Keratinocyte (primary cell): ENCODE results near the gene CTNND2. TPM values are rescaled to one million over a fixed set of nuclear protein-coding genes. Genes with fewer than 3 reads are reported as not detected.

Source experiments
- DNase-seq: peaks from one replicate; pipeline ENCODE4 v3.0.0-alpha.2; 2011; ENCODE audit warnings: low read depth, missing footprints, low spot score
- FAIRE-seq: peaks from 2 replicates; lab custom pipeline; 2011; peaks lifted over from hg19 to GRCh38; lab: Jason Lieb, UNC
- H2AFZ ChIP-seq: 2 replicates; pipeline ENCODE4 v1.6.0; 2012; ENCODE audit warnings: low read length, control low read depth, inconsistent platforms; ENCODE audit not compliant: control insufficient read depth
- H3K27ac ChIP-seq: 2 replicates; pipeline ENCODE4 v1.5.1; 2011; ENCODE audit warnings: low read length; ENCODE audit not compliant: control insufficient read depth, insufficient read depth
- H3K27me3 ChIP-seq: 3 replicates; pipeline ENCODE4 v1.6.0; 2011; ENCODE audit warnings: low read length; ENCODE audit not compliant: control insufficient read depth, insufficient read depth; ENCODE audit errors: extremely low read depth
- H3K36me3 ChIP-seq, 2 experiments: 2 replicates in 1 of 2; 3 replicates in 1 of 2; pipeline ENCODE4 v1.5.1; 2011; ENCODE audit warnings: low read length in 2 of 2, mild to moderate bottlenecking in 1 of 2; ENCODE audit not compliant: control insufficient read depth in 2 of 2, insufficient read depth in 2 of 2; ENCODE audit errors: extremely low read depth in 1 of 2
- H3K4me1 ChIP-seq: 3 replicates; pipeline ENCODE4 v1.5.1; 2011; ENCODE audit warnings: low read length; ENCODE audit not compliant: control insufficient read depth, insufficient read depth; ENCODE audit errors: extremely low read depth
- H3K4me2 ChIP-seq: 3 replicates; pipeline ENCODE4 v1.6.0; 2011; ENCODE audit warnings: low read depth, low read length; ENCODE audit not compliant: control insufficient read depth, insufficient read depth; ENCODE audit errors: extremely low read depth
- H3K4me3 ChIP-seq, 3 experiments: fragments of 200-600 bp in 1 of 3; sonication (generic) in 1 of 3; 2 replicates in 2 of 3; 3 replicates in 1 of 3; pipeline ENCODE4 v1.5.1; 2011 to 2016; ENCODE audit warnings: low read length in 3 of 3, mild to moderate bottlenecking in 3 of 3, control low read depth in 2 of 3, inconsistent platforms in 1 of 3, low read depth in 1 of 3, mixed read lengths in 1 of 3, mixed run types in 1 of 3, moderate library complexity in 1 of 3; ENCODE audit not compliant: control insufficient read depth in 2 of 3, insufficient read depth in 2 of 3; ENCODE audit errors: extremely low read depth in 1 of 3
- H3K79me2 ChIP-seq: 2 replicates; pipeline ENCODE4 v1.6.0; 2012; ENCODE audit warnings: low read length; ENCODE audit not compliant: control insufficient read depth, insufficient read depth
- H3K9ac ChIP-seq: 3 replicates; pipeline ENCODE4 v1.6.0; 2011; ENCODE audit warnings: low read length; ENCODE audit not compliant: control insufficient read depth, insufficient read depth; ENCODE audit errors: extremely low read depth
- H3K9me1 ChIP-seq: 3 replicates; pipeline ENCODE4 v1.6.0; 2011; ENCODE audit warnings: low read length; ENCODE audit not compliant: control insufficient read depth, insufficient read depth; ENCODE audit errors: extremely low read depth
- H3K9me3 ChIP-seq: 2 replicates; pipeline ENCODE4 v1.5.1; 2012; ENCODE audit warnings: low read depth, low read length; ENCODE audit not compliant: control insufficient read depth
- H4K20me1 ChIP-seq: 3 replicates; pipeline ENCODE4 v1.6.0; 2011; ENCODE audit warnings: low read length; ENCODE audit not compliant: control insufficient read depth, insufficient read depth; ENCODE audit errors: extremely low read depth
- CTCF ChIP-seq, 3 experiments: IDR thresholded peaks in 1 of 3; conservative IDR thresholded peaks in 1 of 3; optimal IDR thresholded peaks in 1 of 3; 2 replicates in 2 of 3; 3 replicates in 1 of 3; pipeline versions ENCODE3 to v1.5.1; 2011; ENCODE audit warnings: low read length in 3 of 3, mild to moderate bottlenecking in 3 of 3, moderate library complexity in 2 of 3, control low read depth in 1 of 3, inconsistent platforms in 1 of 3; ENCODE audit not compliant: insufficient read depth in 2 of 3; ENCODE audit errors: extremely low read depth in 1 of 3
- EZH2 ChIP-seq: IDR thresholded peaks from one replicate; pipeline ENCODE4 v1.6.1; 2012; ENCODE audit warnings: inconsistent platforms, mild to moderate bottlenecking, low read length, moderate library complexity
- dilution Hi-C: fragments of 300-500 bp; cut with MboI; formaldehyde crosslinking; loops from one replicate; pipeline ENCODE4 v1.7.0; 2020; ENCODE audit warnings: low sequenced_read_pairs; ENCODE audit not compliant: extremely low pct_ligation_motif_present
- polyA plus RNA-seq, 5 experiments: library from polyadenylated mRNA; depleted of rRNA in 3 of 5; stranded (reverse) in 3 of 5; stranded (forward) in 1 of 5; unstranded in 1 of 5; fragments of >200 nt; gene quantifications; 1 replicate in 1 of 5; 2 replicates in 3 of 5; 3 replicates in 1 of 5; pipeline versions ENCODE4 v1.2.1 to v1.2.3, GENCODE V29; 2011 to 2012; ENCODE audit warnings: missing spikeins in 2 of 5, low read depth in 1 of 5, low replicate concordance in 1 of 5

Gene CTNND2
- polyA plus RNA-seq, 1 donor (not counting 4 experiments of a cell fraction or from before 2014, with no cell fraction given): not detected

DNA sequence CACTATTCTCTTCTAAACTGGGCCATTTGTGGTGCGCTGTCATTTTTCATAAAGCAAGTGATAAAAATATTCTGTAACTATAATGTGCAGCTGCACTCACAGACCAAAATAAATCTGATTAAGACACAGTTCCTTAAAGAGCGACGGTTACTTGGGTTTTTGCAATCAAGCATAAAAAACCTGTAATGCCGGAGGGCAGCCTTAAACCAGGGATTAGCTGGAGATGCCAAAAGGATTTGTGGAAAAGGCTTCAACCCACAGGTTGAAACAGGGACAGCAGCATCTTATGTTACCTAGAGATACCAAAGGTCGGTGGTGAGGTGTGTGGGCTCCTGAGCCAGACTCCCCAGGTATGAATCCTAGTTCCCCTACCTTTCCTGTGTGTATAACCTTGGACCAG is 49.3 kb downstream of the CTNND2 start:
- no peak overlapping the region for H3K9ac ChIP-seq
- FAIRE-seq (no peak), DNase-seq (no peak)
- no peaks in the 10 kb centered on the region for H4K20me1 ChIP-seq
- no peaks in the 10 kb centered on the region for H3K4me1 ChIP-seq
- no peaks in the 10 kb centered on the region for H3K36me3 ChIP-seq
- TF ChIP-seq EZH2 (no peak), CTCF (optimal IDR thresholded peaks at IDR 0.05 in 1 of 3, IDR thresholded peaks at IDR 0.05 in 1 of 3, conservative IDR thresholded peaks at IDR 0.05 in 1 of 3; ENCODE audit: extremely low read depth in 1 of 3, insufficient read depth in 2 of 3, low read length in 3 of 3) (no peak)
- H3K79me2 ChIP-seq: no peaks in the 10 kb centered on the region
- H3K4me2 ChIP-seq: no peak overlapping the region
- no peak overlapping the region for H3K27ac ChIP-seq
- H3K4me3 ChIP-seq: no peak overlapping the region
- dilution Hi-C loops: no loop called here
- peaks cover 4% of the 10 kb centered on the region for H3K9me3 ChIP-seq
- no peaks in the 10 kb centered on the region for H3K9me1 ChIP-seq
- H3K27me3 ChIP-seq: no peaks in the 10 kb centered on the region
- H2AFZ ChIP-seq: no peak overlapping the region

DNA sequence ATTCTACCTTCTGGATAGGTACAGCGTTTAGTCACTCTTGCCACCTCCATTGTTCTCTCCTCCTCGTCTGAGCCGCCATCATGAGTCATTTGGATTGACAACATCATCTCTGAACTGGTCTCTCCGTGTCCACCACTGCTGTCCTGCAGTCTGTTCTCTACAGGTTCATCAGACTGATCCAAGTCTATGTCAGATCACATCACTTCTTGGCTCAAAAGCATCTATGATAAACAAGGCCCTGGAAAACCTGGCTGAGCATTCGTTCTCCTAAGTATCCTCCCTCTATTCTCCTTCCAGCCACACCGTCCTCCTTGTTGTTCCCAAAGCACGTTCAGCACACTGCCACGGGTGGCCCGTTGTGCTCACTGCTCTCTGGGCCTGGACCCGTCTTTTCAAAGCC is 50.5 kb downstream of the CTNND2 start:
- TF ChIP-seq CTCF (optimal IDR thresholded peaks at IDR 0.05 in 1 of 3, IDR thresholded peaks at IDR 0.05 in 1 of 3, conservative IDR thresholded peaks at IDR 0.05 in 1 of 3; ENCODE audit: extremely low read depth in 1 of 3, insufficient read depth in 2 of 3, low read length in 3 of 3): no peak
- no peak for TF ChIP-seq EZH2
- Histone ChIP-seq H3K27ac (no peak overlapping the region), H3K4me1 (no peaks in the 10 kb centered on the region), H4K20me1 (no peaks in the 10 kb centered on the region), H3K9me1 (no peaks in the 10 kb centered on the region), H3K9ac (no peak overlapping the region), H3K36me3 (no peaks in the 10 kb centered on the region), H3K9me3 (peaks cover 4% of the 10 kb centered on the region), H2AFZ (no peak overlapping the region), H3K4me3 (no peak overlapping the region), H3K4me2 (no peak overlapping the region), H3K27me3 (no peaks in the 10 kb centered on the region), H3K79me2 (no peaks in the 10 kb centered on the region)
- DNase-seq: no peak
- dilution Hi-C loops: no loop called here
- no peak for FAIRE-seq
